ENCODE measurements around the gene IDH3B.
A peak's percentile ranks its signal among the peaks of the same experiment; 100 is the strongest.
"Not testable (repeated sequence)": the region's sequence is repeated elsewhere in the genome, so short reads cannot be mapped to it uniquely, and the experiment has no call there.

IDH3B gene

DNA sequence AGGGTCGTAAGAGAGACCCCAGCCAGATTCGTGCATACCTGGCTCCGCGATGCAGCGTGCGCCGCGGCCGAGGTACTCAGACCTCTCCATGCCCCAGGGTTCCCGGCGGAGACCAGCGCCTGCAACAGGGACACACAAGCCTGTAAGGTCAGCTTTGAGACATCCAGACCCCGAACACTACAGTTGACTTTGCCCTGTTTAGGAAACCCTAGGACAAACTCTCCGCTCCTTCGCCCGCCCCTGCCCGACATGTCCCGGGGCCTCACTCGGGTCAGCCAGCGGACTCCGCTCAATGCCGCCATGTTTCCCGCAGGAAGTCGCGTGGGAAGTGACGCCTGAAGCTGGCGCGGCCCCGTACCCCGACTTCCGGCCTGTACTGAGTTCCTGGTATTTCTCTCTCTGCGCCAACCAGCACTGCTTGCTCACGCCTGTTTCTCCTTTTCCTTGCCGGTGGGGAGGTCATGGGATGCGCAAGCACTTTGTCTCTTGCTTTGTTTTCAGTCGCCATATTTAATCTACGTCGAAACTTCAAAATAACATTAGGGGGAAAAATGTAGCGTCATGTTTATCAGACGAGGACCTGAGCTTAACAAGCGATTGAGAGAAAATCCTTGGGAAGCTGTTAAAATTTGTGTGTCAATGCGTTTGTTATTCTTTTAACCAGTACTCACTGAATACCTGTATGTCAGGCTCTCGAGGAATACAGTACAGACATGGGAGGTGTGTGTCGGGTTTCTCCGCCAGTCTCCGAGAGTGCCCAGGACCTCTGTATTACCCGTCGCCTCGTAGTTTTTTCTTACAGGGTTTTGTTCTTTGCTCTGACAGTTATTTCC lies at the start of gene IDH3B:
IDH3B (minus strand) TSS at position 330 of the 833 bp plus-strand sequence; CDS start at position 302, 28 bp downstream.
- peak; percentile 93 to 97 for DNase-seq

GRCh38 chr20:2713285-2713684 lies 49.3 kb upstream of the IDH3B start:
- peak; percentile 61 to 74 for DNase-seq

DNA sequence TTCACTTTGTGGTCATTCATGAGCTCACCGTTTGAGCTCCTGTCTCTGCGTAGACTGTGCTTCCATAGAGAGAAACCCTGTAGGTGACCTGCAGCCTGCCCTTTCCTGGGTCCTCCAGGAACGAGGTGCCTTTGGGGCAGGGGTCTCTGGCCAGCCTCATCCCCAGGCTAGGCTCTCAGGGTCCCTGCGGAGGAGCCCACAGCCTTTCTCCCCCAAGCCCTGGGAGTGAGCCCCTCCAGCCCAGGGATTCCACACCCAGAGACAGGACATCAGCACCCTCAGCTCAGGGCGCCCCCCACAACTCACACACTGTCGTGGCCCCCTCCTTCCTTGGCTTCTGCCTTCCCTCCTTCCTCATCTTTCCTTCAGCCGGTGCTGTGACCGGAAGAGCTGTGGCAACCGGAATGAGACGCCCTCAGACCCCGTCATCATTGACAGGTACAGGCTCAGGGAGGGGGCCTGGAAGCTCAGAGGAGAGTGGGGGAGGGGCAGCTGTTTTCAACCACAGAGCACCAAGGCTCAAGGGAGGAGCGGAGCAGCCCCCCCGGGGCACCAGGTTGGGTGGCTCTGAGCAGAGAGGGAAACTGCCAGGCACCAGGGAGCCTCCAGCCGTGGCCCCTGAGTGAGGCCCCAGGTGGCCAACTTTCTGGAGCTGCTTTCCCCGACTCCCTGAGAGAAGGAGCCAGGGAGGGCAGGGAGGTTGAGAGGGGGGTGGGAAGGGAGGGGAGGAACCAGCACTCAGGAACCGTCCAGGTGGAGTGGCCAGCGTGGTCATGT lies 45.4 kb upstream of the IDH3B start:
- DNase-seq, result no peak

DNA sequence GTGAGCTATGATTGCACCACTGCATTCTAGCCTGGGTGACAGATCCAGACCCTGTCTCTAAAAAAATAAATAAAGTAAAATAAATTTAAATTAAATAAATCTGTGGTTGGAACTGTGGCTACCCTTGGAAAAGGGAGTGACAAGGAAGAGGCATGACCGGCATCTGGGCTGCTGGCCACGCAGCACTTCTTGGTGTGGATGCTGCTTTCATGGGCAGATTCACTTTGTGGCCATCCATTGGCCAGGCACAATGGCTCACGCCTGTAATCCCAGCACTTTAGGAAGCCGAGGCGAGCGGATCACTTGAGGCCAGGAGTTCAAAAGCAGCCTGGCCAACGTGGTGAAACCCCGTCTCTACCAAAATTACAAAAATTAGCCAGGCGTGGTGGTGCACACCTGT lies 44.6 kb upstream of the IDH3B start:
- no peak for DNase-seq

GRCh38 chr20:2708073-2708415 lies 44.0 kb upstream of the IDH3B start:
- no peak for DNase-seq

DNA sequence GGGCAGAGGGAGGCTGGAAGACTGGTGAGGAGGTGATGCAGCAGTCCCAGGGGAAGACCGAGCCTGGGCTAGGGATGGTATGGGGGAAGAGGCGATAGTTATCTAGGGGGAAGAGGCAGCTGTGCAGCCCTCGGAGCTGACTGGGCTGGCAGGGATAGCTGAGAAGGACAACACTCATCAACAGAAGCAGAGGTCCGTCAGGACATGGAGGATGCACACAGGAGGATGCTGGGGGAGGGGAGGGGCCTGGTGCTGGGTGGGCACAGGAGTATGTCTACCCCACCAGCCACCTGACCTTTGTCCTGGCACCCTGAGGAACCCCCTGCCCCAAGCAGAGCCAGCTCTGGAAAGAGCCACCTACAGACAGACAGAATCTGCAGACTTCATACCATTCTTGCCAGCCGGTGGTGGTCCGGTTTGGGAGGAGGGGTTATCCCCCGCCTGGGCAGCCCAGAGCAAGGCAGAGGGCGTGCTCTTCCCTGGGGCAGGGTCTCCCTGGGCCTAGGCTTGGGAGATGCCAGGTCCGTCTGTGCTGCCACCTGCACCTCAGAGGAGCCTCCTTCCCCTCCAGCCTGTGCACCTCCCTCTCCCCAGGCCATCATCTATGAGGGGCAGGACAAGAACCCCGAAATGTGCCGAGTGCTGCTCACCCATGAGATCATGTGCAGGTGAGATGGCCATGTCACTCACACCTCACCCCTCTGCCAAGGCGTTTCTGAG lies 43.5 kb upstream of the IDH3B start:
- no peak for DNase-seq

GRCh38 chr20:2706688-2707352 lies 42.8 kb upstream of the IDH3B start:
- DNase-seq, result peak in 1 of 2 experiments; percentile 19

DNA sequence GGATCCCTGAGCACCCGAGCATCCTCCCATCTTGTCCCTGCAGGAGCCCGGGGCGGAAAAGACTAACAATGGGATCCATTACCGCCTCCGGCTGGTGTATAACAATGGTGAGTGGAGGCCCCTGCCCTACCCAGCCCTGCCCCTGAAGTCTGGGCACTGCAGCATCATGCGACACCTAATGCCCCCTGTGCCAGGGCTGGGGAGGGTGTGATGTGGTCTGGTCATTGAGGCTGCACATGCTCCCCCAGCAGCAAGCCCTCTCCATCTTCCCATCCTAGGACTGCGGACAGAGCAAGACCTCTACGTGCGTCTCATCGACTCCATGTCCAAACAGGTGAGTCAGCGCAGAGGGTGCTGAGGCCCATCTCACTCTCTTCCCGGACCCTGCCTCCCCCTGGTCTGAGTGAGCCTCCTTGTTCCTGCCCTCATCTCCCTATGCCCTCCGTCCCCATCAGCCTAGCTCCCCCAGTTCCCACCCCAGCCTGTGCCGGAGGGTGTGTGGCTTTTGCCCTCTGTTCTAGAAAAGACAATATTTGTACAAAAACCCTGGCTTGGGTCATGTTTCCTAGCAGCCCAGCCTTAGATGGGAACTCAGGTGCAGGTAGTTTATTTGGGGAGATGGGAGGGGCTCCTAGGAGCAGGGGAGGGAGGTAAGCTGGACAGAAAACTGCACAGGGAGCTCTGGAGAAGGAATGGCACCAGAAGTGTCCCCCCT lies 42.1 kb upstream of the IDH3B start:
- DNase-seq, result no peak

- no peak for DNase-seq
Observed at GRCh38 chr20:2703716-2704475, 39.9 kb upstream of the IDH3B start.

DNA sequence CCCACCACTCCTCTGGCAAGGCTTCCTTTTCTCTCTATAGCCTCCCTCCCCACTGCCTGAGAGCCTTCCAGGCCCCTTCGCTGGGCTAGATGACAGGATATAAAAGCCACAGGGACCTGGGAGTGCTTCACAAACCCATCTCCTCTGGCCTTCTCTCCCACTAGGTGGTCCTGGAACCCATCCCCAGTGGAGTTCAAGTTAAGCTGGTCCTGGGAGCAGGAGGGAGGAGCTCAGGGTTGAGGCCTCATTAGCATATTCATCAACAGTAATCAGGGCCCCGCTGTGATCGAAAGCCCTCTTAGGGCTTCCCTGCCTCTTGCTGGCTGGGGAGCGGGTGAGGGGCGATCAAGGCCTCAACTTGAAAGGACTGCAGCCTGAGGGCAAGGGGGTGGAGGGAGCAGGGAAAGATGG lies 37.7 kb upstream of the IDH3B start:
- DNase-seq, result no peak

- DNase-seq, result no peak
Observed at GRCh38 chr20:2700913-2701620, 37.1 kb upstream of the IDH3B start.

GRCh38 chr20:2699775-2700413 lies 35.9 kb upstream of the IDH3B start:
- no peak for DNase-seq

DNA sequence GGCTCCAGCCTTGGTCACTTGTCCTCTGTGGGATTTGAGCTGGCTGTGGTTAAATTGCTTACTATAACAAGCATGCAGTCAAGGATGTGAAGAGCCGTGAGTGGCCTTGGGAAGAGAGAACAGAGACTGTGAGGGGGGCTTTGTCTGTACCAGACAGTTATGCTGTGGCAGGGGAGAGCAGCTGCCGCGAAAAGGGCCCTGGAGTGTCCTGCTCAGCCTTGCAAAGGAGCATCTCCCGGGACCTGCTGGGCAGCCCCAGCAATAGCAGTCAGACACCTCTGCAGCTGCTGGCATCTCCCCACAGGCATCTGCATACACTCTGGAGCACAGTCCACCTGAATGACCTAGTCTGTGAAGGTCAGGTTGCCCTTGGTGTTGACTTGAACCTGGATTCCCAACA lies 34.9 kb upstream of the IDH3B start:
- no peak for DNase-seq

DNA sequence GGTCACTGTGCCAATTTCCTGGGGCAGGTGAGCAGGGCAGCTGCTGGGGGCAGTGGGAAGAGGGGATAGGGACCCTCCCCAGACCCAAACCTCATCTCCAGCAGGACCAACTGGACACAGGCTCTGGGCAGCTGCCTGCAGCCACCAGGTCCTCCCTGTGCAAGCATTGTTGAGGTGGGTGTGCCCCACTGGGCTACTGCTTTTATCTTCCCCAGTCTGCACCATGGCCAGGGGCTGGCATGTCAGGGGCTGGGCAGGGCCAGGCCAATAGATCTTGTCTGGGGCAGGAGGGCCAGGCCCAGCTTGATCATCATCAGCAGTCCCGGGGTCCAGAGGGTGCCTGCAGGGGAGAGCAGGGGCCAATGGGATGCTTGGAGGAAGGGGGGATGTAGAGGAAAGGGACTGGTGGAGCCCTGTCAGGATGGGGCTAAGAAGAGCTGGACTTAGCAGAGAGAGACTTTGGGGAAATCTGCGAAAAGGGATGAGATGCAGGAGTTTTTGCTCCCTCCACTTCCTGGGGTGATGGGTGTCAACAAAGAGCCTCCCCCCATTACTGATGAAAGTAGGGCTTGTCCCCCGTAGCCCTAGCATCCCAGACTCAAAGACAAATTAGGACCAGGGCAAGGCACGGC lies 34.3 kb upstream of the IDH3B start:
- DNase-seq, result no peak

- no peak for DNase-seq
Observed at GRCh38 chr20:2697768-2698167, 33.8 kb upstream of the IDH3B start.

GRCh38 chr20:2696646-2697045 lies 32.6 kb upstream of the IDH3B start:
- DNase-seq, result no peak

DNA sequence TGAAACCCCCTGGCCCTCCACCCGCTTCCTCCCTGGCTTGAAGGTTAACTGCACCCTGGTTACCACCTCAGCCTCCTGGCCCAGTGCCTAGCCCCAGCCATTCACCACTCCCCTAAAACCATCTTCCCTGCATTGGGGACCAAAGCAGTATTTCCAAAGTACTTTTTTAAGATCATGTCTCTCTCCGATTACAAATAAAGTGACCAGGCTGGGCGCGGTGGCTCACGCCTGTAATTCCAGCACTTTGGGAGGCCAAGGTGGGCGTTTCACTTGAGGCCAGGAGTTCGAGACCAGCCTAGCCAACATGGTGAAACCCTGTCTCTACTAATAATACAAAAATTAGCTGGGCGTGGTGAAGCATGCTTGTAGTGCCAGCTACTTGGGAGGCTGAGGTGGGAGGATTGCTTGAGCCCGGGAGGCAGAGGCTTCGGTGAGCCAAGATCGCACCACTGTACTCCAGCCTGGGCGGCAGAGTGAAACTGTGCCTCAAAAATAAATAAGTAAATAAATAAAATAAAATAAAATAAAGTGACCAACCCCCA lies 32.0 kb upstream of the IDH3B start:
- not testable (repeated sequence) for DNase-seq

GRCh38 chr20:2695206-2695983 lies 31.4 kb upstream of the IDH3B start:
- no peak for DNase-seq

DNA sequence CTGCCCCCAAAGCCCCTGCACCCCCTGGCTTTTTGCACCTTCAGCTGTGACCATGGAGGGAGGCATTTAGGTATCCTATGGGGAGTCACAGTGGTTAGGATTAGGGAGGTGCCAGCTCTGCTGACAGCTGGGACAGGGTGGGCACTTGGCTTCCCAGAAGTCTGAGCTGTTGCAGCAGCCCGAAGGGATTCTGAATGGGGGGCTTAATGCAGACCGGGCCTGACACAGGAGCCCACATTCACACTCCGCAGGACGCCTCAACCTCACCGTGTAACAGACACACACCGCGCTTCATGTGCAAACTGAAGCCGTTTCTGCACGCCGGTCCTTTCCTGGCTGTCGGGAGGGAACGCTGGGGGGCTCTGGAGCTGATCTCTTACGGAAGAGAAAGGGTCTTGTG lies 30.5 kb upstream of the IDH3B start:
- DNase-seq, result no peak

All from Kasumi-1 (cell line).